Kidney epithelial cell (primary cell): Measurements from ENCODE around the gene ANAPC1. TPM values are rescaled to one million over a fixed set of nuclear protein-coding genes. Genes with fewer than 3 reads are reported as not detected.
A peak's percentile ranks its signal among the peaks of the same experiment; 100 is the strongest.

Experiments
- DNase-seq: peaks from one replicate; pipeline ENCODE4 v3.0.0-alpha.2; 2010; ENCODE audit warnings: low read depth
- H3K27me3 ChIP-seq: 2 replicates; pipeline ENCODE4 v1.6.0; 2011; ENCODE audit warnings: low read length; ENCODE audit not compliant: control insufficient read depth, insufficient read depth
- H3K36me3 ChIP-seq: 2 replicates; pipeline ENCODE4 v1.5.1; 2011; ENCODE audit warnings: low read length; ENCODE audit not compliant: control insufficient read depth, insufficient read depth
- H3K4me3 ChIP-seq: 2 replicates; pipeline ENCODE4 v1.5.1; 2011; ENCODE audit warnings: low read depth, mild to moderate bottlenecking, control low read depth, low read length
- CTCF ChIP-seq: IDR thresholded peaks from 2 replicates; pipeline ENCODE4 v1.5.1; 2011; ENCODE audit warnings: mild to moderate bottlenecking, moderate library complexity, low read length, control low read depth, inconsistent platforms; ENCODE audit not compliant: insufficient read depth, poor library complexity, severe bottlenecking
- total RNA-seq: library from RNA; depleted of rRNA; stranded (reverse); fragments of >200 nt; gene quantifications from 2 replicates; pipeline ENCODE4 v1.2.3, GENCODE V29; 2015

The ANAPC1 gene
- total RNA-seq, 1 donor from 2014 or later: 47.6 TPM

DNA sequence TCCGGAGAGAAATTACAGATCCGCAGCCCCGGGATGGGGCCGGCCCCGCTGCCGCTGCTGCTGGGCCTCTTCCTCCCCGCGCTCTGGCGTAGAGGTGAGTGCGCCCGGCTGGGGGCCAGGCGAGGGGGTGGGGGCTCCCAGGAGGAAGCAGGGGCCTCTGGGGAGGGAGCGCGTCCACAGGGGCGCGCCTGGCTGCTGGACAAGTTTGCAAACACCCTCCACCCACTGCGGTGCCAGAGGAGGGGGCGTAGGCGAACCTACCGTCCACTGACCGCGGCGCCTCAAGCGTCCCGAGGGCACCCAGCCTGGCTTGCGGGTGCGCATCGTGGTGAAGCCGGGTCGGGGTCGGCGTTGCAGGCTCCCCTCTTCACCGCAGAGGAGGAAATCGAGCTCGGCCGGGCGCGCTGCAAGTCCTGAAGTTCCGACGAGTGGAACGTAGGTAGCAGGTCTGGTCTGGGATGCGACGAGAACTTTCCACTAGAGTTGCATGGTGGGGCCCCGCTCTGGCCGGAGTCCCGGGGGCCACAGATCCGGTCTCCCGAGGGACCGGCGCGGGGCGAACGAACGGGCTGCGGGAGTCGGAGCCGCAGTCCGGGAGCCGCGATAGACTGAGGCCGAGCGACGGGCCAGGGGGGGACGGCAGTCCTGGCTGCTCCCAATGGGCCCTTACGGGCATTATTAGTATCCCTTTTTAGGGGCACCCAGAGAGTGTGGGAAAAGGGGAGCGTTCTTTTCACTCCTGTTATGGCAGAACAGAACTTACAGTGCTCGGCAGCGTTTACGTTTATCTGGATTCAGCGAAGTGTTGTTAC, 14.9 kb upstream of the ANAPC1 start:
- Histone ChIP-seq H3K4me3 (peak overlapping the region; percentile 60), H3K36me3 (no peaks in the 10 kb centered on the region), H3K27me3 (no peaks in the 10 kb centered on the region)
- no peak for DNase-seq
- TF ChIP-seq CTCF: no peak

DNA sequence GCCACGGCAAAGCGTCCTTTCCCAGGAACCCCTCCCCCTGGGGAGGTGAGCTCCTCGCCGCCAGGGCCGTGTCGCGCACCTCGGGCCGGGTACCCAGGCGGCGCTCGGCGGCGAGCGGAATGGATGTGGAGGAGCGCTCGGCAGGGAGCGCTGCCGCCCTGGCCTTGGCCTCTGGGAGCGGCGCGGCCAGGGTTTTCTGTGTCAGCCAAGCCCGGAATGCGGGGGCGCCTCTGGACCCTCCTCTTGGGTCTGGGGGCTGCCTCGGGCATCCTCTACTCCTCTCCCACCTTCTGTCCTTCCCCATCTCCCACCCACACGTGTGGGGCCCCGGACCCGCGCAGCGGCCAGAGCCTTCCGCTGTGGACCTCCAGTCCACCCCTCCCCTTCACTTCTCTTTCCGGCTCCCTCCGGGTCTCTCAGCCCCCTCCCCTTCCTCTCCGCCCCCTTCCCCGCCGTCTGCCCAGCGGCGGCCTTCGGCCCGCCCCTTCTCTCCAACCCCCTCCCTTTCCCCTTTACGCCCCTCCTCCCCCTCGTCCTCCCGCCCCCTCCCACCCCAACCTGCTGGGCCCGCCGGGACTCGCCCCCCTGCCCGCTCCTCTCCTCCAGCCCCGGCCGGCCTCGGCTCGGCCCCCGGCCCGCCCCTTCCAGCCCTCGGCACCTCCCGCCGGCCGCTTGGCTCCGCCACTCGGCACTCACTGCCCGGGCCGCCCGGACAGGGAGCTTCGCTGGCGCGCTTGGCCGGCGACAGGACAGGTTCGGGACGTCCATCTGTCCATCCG, 14.1 kb upstream of the ANAPC1 start, which contains the start of gene MERTK:
Gene MERTK (plus strand): TSS at position 684 of the 779 bp plus-strand sequence. CDS start 129 bp downstream, outside the sequence.
- H3K36me3 ChIP-seq: no peaks in the 10 kb centered on the region
- no peak for DNase-seq
- TF ChIP-seq CTCF: peak; percentile 59
- no peaks in the 10 kb centered on the region for H3K27me3 ChIP-seq
- peak within 1 kb of the TSS; percentile 60 for H3K4me3 ChIP-seq

DNA sequence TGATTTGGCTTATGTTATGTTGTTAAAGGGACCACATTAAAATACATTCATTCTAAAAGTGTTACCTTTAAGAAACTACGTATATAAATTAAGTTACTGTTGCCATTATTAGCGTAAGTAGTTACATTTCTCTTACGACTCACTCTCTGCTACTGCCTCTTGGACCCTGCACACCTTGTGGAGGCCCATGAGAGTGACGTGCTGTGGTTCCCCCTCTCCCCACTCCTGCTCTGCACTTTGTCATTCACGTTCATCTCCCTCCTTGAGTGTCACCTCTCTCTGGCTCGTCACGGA, 13.6 kb upstream of the ANAPC1 start:
- no peaks in the 10 kb centered on the region for H3K27me3 ChIP-seq
- H3K36me3 ChIP-seq: no peaks in the 10 kb centered on the region
- DNase-seq: no peak
- peak overlapping the region; percentile 60 for H3K4me3 ChIP-seq
- TF ChIP-seq CTCF: no peak

DNA sequence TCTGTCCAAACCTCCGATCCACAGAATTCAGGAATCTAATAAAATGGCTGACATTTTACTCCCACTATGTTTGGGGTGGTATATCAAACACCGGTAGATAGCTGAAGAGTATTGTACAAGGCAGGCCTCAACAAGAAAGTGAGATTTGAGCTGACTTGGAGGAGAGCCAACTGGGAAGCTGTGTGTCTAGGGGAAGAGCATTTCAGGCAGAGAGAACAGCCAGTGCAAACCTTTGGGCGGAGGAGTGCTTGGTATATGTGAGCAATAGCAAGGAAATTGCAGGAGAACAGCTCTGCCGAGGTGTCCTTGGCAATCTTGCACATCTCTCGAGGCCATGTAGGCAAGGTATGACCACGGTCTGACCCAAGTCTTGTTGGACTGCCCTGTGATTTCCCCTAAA, 12.6 kb upstream of the ANAPC1 start:
- no peak for DNase-seq
- TF ChIP-seq CTCF: no peak

GRCh38 chr2:111896024-111896423, 12.0 kb upstream of the ANAPC1 start:
- no peaks in the 10 kb centered on the region for H3K36me3 ChIP-seq
- TF ChIP-seq CTCF: no peak
- no peaks in the 10 kb centered on the region for H3K27me3 ChIP-seq
- no peak for DNase-seq
- H3K4me3 ChIP-seq: no peak overlapping the region

More for the DNA sequence above, 12.6 kb upstream of the ANAPC1 start:
- Histone ChIP-seq H3K36me3 (no peaks in the 10 kb centered on the region), H3K4me3 (no peak overlapping the region), H3K27me3 (no peaks in the 10 kb centered on the region)
